SK-N-SH treated with all-trans-retinoic acid at 6 μM for 48 hours (cell line): ENCODE results near the gene SURF6.
"Not testable (repeated sequence)": the region's sequence is repeated elsewhere in the genome, so short reads cannot be mapped to it uniquely, and the experiment has no call there.

Source experiments
- ATAC-seq: fragments of 200-7000 bp; cut with Tn5 transposase; 3 replicates; pipeline ENCODE4 v1.9.1; 2020; ENCODE audit warnings: mild to moderate bottlenecking, moderate library complexity
- ARNTL ChIP-seq: fragments of 450-650 bp; formaldehyde crosslinking; IDR thresholded peaks from 2 replicates; pipeline ENCODE4 v1.5.0; 2020; ENCODE audit warnings: low read depth, mild to moderate bottlenecking, moderate library complexity, borderline replicate concordance
- BACH2 ChIP-seq: fragments of 250-450 bp; sonication (Bioruptor Pico); IDR thresholded peaks from 2 replicates; pipeline ENCODE4 v1.9.0; 2021; ENCODE audit warnings: mild to moderate bottlenecking, borderline replicate concordance
- CREB5 ChIP-seq: fragments of 250-450 bp; sonication (Bioruptor Pico); IDR thresholded peaks from 2 replicates; pipeline ENCODE4 v1.5.1; 2020; ENCODE audit warnings: low read depth, mild to moderate bottlenecking, moderate library complexity
- CSDC2 ChIP-seq: fragments of 250-450 bp; sonication (Bioruptor Pico); IDR thresholded peaks from 2 replicates; pipeline ENCODE4 v1.5.0; 2020; ENCODE audit warnings: mild to moderate bottlenecking, moderate library complexity
- CSRNP3 ChIP-seq: fragments of 250-450 bp; sonication (Bioruptor Pico); IDR thresholded peaks from 2 replicates; pipeline ENCODE4 v1.5.1; 2021; ENCODE audit warnings: mild to moderate bottlenecking, moderate library complexity
- GLIS3 ChIP-seq: fragments of 250-450 bp; sonication (Bioruptor Pico); IDR thresholded peaks from 2 replicates; pipeline ENCODE4 v1.5.0; 2020; ENCODE audit warnings: mild to moderate bottlenecking, moderate library complexity
- ISL1 ChIP-seq: fragments of 250-450 bp; sonication (Bioruptor Pico); IDR thresholded peaks from 2 replicates; pipeline ENCODE4 v2.1.2; 2022; ENCODE audit warnings: mild to moderate bottlenecking, moderate library complexity
- OSR1 ChIP-seq: fragments of 250-450 bp; sonication (Bioruptor Pico); IDR thresholded peaks from 2 replicates; pipeline ENCODE4 v1.8.0; 2022; ENCODE audit warnings: moderate library complexity, mild to moderate bottlenecking, inconsistent platforms
- PPARA ChIP-seq: fragments of 250-450 bp; sonication (Bioruptor Pico); IDR thresholded peaks from 2 replicates; pipeline ENCODE4 v1.5.0; 2020; ENCODE audit warnings: mild to moderate bottlenecking, borderline replicate concordance
- RARB ChIP-seq: fragments of 250-450 bp; sonication (Bioruptor Pico); IDR thresholded peaks from 2 replicates; pipeline ENCODE4 v1.8.0; 2021; ENCODE audit warnings: mild to moderate bottlenecking, moderate library complexity
- SNAI2 ChIP-seq: fragments of 250-450 bp; sonication (Bioruptor Pico); IDR thresholded peaks from 2 replicates; pipeline ENCODE4 v1.5.0; 2020; ENCODE audit warnings: mild to moderate bottlenecking, moderate library complexity
- TCF4 ChIP-seq: fragments of 250-450 bp; sonication (Bioruptor Pico); IDR thresholded peaks from 2 replicates; pipeline ENCODE4 v1.8.0; 2021; ENCODE audit warnings: mild to moderate bottlenecking, moderate library complexity, borderline replicate concordance
- TOX ChIP-seq: fragments of 250-450 bp; sonication (Bioruptor Pico); IDR thresholded peaks from 2 replicates; pipeline ENCODE4 v1.8.0; 2021; ENCODE audit warnings: mild to moderate bottlenecking, moderate library complexity, borderline replicate concordance
- ZC3H10 ChIP-seq: fragments of 250-450 bp; sonication (Bioruptor Pico); IDR thresholded peaks from 2 replicates; pipeline ENCODE4 v1.5.1; 2021; ENCODE audit warnings: mild to moderate bottlenecking, moderate library complexity
- ZFP3 ChIP-seq: fragments of 250-450 bp; sonication (Bioruptor Pico); IDR thresholded peaks from 2 replicates; pipeline ENCODE4 v1.5.0; 2020; ENCODE audit warnings: mild to moderate bottlenecking, moderate library complexity
- ZFP30 ChIP-seq: fragments of 450-650 bp; formaldehyde crosslinking; IDR thresholded peaks from 2 replicates; pipeline ENCODE4 v1.5.0; 2022; ENCODE audit warnings: mild to moderate bottlenecking, moderate library complexity
- ZNF565 ChIP-seq: fragments of 450-650 bp; formaldehyde crosslinking; conservative IDR thresholded peaks from 2 replicates; pipeline ENCODE4 v1.5.0; 2020; ENCODE audit warnings: low read depth, mild to moderate bottlenecking, moderate library complexity
- ZNF8 ChIP-seq: fragments of 450-650 bp; formaldehyde crosslinking; IDR thresholded peaks from 2 replicates; pipeline ENCODE4 v1.5.0; 2020; ENCODE audit warnings: mild to moderate bottlenecking, moderate library complexity
- TF ChIP-seq, protein P1 (sequence below): fragments of 250-450 bp; sonication (Bioruptor Pico); IDR thresholded peaks from 2 replicates; pipeline ENCODE4 v1.8.0; 2021; ENCODE audit warnings: low read depth, mild to moderate bottlenecking, moderate library complexity, borderline replicate concordance
- TF ChIP-seq, protein P2 (sequence below): fragments of 250-450 bp; sonication (Bioruptor Pico); IDR thresholded peaks from 2 replicates; pipeline ENCODE4 v1.8.0; 2020; ENCODE audit warnings: mild to moderate bottlenecking, moderate library complexity, borderline replicate concordance

Gene SURF6

GRCh38 chr9:133331221-133331620, 4.8 kb downstream of the SURF6 start:
- ATAC-seq, result no peak
- TF ChIP-seq, protein P1, sequence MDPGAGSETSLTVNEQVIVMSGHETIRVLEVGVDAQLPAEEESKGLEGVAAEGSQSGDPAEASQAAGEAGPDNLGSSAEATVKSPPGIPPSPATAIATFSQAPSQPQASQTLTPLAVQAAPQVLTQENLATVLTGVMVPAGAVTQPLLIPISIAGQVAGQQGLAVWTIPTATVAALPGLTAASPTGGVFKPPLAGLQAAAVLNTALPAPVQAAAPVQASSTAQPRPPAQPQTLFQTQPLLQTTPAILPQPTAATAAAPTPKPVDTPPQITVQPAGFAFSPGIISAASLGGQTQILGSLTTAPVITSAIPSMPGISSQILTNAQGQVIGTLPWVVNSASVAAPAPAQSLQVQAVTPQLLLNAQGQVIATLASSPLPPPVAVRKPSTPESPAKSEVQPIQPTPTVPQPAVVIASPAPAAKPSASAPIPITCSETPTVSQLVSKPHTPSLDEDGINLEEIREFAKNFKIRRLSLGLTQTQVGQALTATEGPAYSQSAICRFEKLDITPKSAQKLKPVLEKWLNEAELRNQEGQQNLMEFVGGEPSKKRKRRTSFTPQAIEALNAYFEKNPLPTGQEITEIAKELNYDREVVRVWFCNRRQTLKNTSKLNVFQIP, result no peak
- TF ChIP-seq GLIS3 (CRISPR knock-in tag), result no peak
- no peak for TF ChIP-seq OSR1 (CRISPR knock-in tag)
- TF ChIP-seq, all 23 proteins: peak for 0

DNA sequence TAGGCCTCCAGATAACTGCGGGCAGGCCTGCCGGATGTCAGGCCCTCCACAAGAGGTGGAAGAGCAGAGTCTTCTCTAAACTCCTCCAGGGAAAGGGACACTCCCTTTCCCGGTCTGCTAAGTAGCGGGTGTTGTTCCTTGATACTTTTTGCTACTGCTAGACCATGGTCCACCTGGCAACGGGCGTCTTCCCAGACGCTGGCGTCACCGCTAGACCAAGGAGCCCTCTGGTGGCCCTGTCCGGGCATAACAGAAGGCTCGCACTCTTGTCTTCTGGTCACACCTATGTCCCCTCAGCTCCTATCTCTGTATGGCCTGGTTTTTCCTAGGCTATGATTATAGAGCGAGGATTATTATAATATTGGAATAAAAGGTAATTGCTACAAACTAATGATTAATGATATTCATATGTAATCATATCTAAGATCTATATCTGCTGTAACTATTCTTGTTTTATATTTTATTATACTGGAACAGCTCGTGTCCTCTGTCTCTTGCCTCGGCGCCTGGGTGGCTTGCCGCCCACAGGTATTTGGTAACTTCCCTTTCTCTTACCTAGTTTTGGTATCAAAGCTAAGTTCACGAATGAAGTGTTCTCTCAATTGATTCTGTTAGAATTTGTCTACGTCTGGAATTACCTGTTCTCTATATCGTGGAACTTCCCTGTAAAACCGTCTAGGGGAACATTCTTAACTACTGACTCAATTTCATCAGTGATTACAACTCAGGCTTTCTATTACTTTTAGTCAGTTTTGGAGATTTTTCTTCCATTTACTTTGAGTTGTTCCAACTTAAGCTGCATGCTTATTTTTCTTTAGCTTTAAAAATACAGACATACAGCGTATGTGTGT, 6.5 kb downstream of the SURF6 start:
- ATAC-seq, result not testable (repeated sequence)

- ATAC-seq, result peak; percentile 14
- TF ChIP-seq, protein P1, result no peak
- no peak for TF ChIP-seq ARNTL (CRISPR knock-in tag)
- TF ChIP-seq CSRNP3 (CRISPR knock-in tag), result no peak
- no peak for TF ChIP-seq OSR1 (CRISPR knock-in tag)
- TF ChIP-seq TOX (CRISPR knock-in tag), result no peak
- TF ChIP-seq PPARA (CRISPR knock-in tag), result no peak
- no peak for TF ChIP-seq SNAI2 (CRISPR knock-in tag)
- TF ChIP-seq TCF4 (CRISPR knock-in tag), result no peak
- TF ChIP-seq, protein P2, sequence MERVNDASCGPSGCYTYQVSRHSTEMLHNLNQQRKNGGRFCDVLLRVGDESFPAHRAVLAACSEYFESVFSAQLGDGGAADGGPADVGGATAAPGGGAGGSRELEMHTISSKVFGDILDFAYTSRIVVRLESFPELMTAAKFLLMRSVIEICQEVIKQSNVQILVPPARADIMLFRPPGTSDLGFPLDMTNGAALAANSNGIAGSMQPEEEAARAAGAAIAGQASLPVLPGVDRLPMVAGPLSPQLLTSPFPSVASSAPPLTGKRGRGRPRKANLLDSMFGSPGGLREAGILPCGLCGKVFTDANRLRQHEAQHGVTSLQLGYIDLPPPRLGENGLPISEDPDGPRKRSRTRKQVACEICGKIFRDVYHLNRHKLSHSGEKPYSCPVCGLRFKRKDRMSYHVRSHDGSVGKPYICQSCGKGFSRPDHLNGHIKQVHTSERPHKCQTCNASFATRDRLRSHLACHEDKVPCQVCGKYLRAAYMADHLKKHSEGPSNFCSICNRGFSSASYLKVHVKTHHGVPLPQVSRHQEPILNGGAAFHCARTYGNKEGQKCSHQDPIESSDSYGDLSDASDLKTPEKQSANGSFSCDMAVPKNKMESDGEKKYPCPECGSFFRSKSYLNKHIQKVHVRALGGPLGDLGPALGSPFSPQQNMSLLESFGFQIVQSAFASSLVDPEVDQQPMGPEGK (CRISPR knock-in tag), result no peak
- TF ChIP-seq ZNF8 (CRISPR knock-in tag), result no peak
- no peak for TF ChIP-seq GLIS3 (CRISPR knock-in tag)
- TF ChIP-seq BACH2 (CRISPR knock-in tag), result no peak
- TF ChIP-seq RARB (CRISPR knock-in tag), result no peak
- TF ChIP-seq ZNF565 (CRISPR knock-in tag), result no peak
- no peak for TF ChIP-seq ZFP3
- no peak for TF ChIP-seq ISL1 (CRISPR knock-in tag)
- TF ChIP-seq CREB5 (CRISPR knock-in tag), result no peak
- TF ChIP-seq ZFP30 (CRISPR knock-in tag), result no peak
- TF ChIP-seq ZC3H10 (CRISPR knock-in tag), result no peak
- no peak for TF ChIP-seq CSDC2 (CRISPR knock-in tag)
These were observed 8.0 kb downstream of the SURF6 start for GRCh38 chr9:133327834-133328484.

DNA sequence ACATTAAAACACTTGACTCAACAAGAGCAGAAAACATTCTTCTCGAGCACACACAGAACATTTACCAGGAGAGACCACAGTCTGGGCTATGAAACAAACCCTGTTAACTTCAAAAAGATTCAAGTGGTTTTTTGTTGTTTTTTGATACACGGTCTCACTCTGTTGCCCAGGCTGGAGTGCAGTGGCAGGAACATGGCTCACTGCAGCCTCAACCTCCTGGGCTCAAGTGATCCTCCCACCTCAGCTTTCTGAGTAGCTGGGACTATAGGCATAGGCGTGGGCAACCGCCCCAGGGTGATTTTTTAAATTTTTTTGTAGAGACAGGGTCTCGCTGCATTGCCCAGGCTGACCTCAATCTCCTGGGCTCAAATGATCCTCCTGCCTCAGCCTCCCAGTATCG, 9.0 kb downstream of the SURF6 start:
- ATAC-seq, result not testable (repeated sequence)
